Natural killer cell (primary cell): ENCODE measurements around the gene PRR36. TPM values are rescaled to one million over a fixed set of nuclear protein-coding genes. Genes with fewer than 3 reads are reported as not detected.

Source experiments
- ATAC-seq, 3 donors: fragments of 150-1000 bp in 2 of 3; fragments of 200-7000 bp in 1 of 3; cut with Tn5 transposase; 1 replicate in 1 of 3; 2 replicates in 2 of 3; pipeline ENCODE4 v1.10.0; 2021; ENCODE audit warnings: mild to moderate bottlenecking in 2 of 3, moderate library complexity in 2 of 3
- DNase-seq, 2 donors: peaks; one replicate each; pipeline versions ENCODE4 v3.0.0 to v3.0.0-alpha.2; 2013 to 2021; ENCODE audit warnings: mixed read lengths in 1 of 2
- H3K27ac ChIP-seq: one replicate; pipeline ENCODE4 v1.5.1; 2013; ENCODE audit warnings: mild to moderate bottlenecking, low read length
- H3K27me3 ChIP-seq: one replicate; pipeline ENCODE4 v1.6.1; 2013; ENCODE audit warnings: low read length; ENCODE audit not compliant: control insufficient read depth, insufficient read depth
- H3K36me3 ChIP-seq: one replicate; pipeline ENCODE4 v1.6.1; 2013; ENCODE audit warnings: low read length; ENCODE audit not compliant: control insufficient read depth, insufficient read depth
- H3K4me1 ChIP-seq: one replicate; pipeline ENCODE4 v1.6.1; 2013; ENCODE audit warnings: low read length; ENCODE audit not compliant: control insufficient read depth, insufficient read depth
- H3K4me3 ChIP-seq: one replicate; pipeline ENCODE4 v1.5.1; 2013; ENCODE audit warnings: low read length
- H3K9me3 ChIP-seq: one replicate; pipeline ENCODE4 v1.6.1; 2013; ENCODE audit warnings: low read length; ENCODE audit not compliant: control insufficient read depth, insufficient read depth
- H3K27ac Mint-ChIP-seq, 2 donors: one replicate each; pipeline ENCODE4 v1.8.0; 2022; ENCODE audit warnings: mild to moderate bottlenecking in 2 of 2, mixed read lengths in 2 of 2, moderate library complexity in 1 of 2
- H3K27me3 Mint-ChIP-seq, 2 donors: one replicate each; pipeline ENCODE4 v1.8.0; 2022; ENCODE audit warnings: low read depth in 2 of 2, mixed read lengths in 2 of 2
- H3K36me3 Mint-ChIP-seq: one replicate; pipeline ENCODE4 v1.8.0; 2022; ENCODE audit warnings: mixed read lengths
- H3K4me1 Mint-ChIP-seq, 2 donors: one replicate each; pipeline ENCODE4 v1.8.0; 2022; ENCODE audit warnings: mixed read lengths in 2 of 2
- H3K4me3 Mint-ChIP-seq: one replicate; pipeline ENCODE4 v1.8.0; 2022; ENCODE audit warnings: mild to moderate bottlenecking, moderate library complexity, mixed read lengths
- H3K9me3 Mint-ChIP-seq, 2 donors: one replicate each; pipeline ENCODE4 v1.8.0; 2022; ENCODE audit warnings: mixed read lengths in 2 of 2
- CTCF ChIP-seq: fragments of 200-600 bp; IDR thresholded peaks from one replicate; pipeline ENCODE4 v1.8.0; 2022; ENCODE audit warnings: antibody characterized with exemption
- WGBS: methylation state at CpG from one replicate; pipeline ENCODE4 v1.1.7; 2013; ENCODE audit warnings: missing lambda C conversion rate; ENCODE audit not compliant: insufficient coverage; 5-methylcytosine and 5-hydroxymethylcytosine counted together
- intact Hi-C: fragments of 100-400 bp; cut with micrococcal nuclease; formaldehyde crosslinking; loops from one replicate; pipeline ENCODE4 v1.14.2; 2022
- total RNA-seq, 4 donors: library from RNA; stranded (reverse); fragments of 120-200 nt in 1 of 4; gene quantifications; one replicate each; pipeline versions ENCODE4 v1.2.3 to v1.2.4, GENCODE V29; 2013 to 2022

Gene PRR36
- total RNA-seq, 3 donors from 2014 or later (not counting 1 experiment from before 2014, with no cell fraction given), result 0.11 to 0.13 (median 0.12) TPM

- WGBS, result 94% methylated on average over 6 of the region's 8 CpGs
- no peak overlapping the region for H3K4me3 Mint-ChIP-seq
These were observed 11.6 kb upstream of the PRR36 start for GRCh38 chr19:7885818-7886217.

GRCh38 chr19:7883796-7884570 lies 9.8 kb upstream of the PRR36 start:
- H3K27ac ChIP-seq, result no peak overlapping the region
- H3K9me3 ChIP-seq, result no peaks in the 10 kb centered on the region
- no peaks in the 10 kb centered on the region for H3K36me3 ChIP-seq
- peaks cover 14% of the 10 kb centered on the region for H3K27me3 ChIP-seq
- DNase-seq (no peak), ATAC-seq (no peak)
- H3K4me1 ChIP-seq, result no peaks in the 10 kb centered on the region
- Mint-ChIP-seq H3K4me1 (no peaks in the 10 kb centered on the region), H3K36me3 (no peaks in the 10 kb centered on the region), H3K27ac (no peak overlapping the region), H3K4me3 (no peak overlapping the region), H3K9me3 (no peaks in the 10 kb centered on the region), H3K27me3 (peaks cover 0 to 10% of the 10 kb centered on the region in 2 donors)
- no peak for TF ChIP-seq CTCF
- no peak overlapping the region for H3K4me3 ChIP-seq
- intact Hi-C loops, result no loop called here
- 96% methylated on average over 1 of the region's 2 CpGs for WGBS

More at GRCh38 chr19:7885818-7886217, 11.6 kb upstream of the PRR36 start:
- intact Hi-C loops, result no loop called here
- no peak for DNase-seq
- Mint-ChIP-seq H3K36me3 (no peaks in the 10 kb centered on the region), H3K27me3 (peaks cover 0 to 10% of the 10 kb centered on the region in 2 donors), H3K9me3 (no peaks in the 10 kb centered on the region), H3K4me1 (no peaks in the 10 kb centered on the region), H3K27ac (no peak overlapping the region)
- no peak for ATAC-seq
- peaks cover 15% of the 10 kb centered on the region for H3K27me3 ChIP-seq
- H3K4me1 ChIP-seq, result no peaks in the 10 kb centered on the region
- no peak overlapping the region for H3K27ac ChIP-seq
- no peak for TF ChIP-seq CTCF
- no peak overlapping the region for H3K4me3 ChIP-seq
- no peaks in the 10 kb centered on the region for H3K9me3 ChIP-seq
- no peaks in the 10 kb centered on the region for H3K36me3 ChIP-seq

GRCh38 chr19:7883105-7883504 lies 8.9 kb upstream of the PRR36 start:
- no peak overlapping the region for H3K4me3 ChIP-seq
- ATAC-seq (no peak), DNase-seq (no peak)
- TF ChIP-seq CTCF, result no peak
- H3K36me3 Mint-ChIP-seq, result no peaks in the 10 kb centered on the region
- H3K27ac Mint-ChIP-seq, result no peak overlapping the region
- H3K4me1 ChIP-seq, result no peaks in the 10 kb centered on the region
- WGBS, result 98% methylated on average over 4 of the region's 4 CpGs
- H3K4me3 Mint-ChIP-seq, result no peak overlapping the region
- H3K36me3 ChIP-seq, result no peaks in the 10 kb centered on the region
- no peak overlapping the region for H3K27ac ChIP-seq
- no peaks in the 10 kb centered on the region for H3K9me3 ChIP-seq
- H3K27me3 ChIP-seq, result peaks cover 8% of the 10 kb centered on the region
- H3K4me1 Mint-ChIP-seq, result no peaks in the 10 kb centered on the region
- no peaks in the 10 kb centered on the region for H3K9me3 Mint-ChIP-seq
- H3K27me3 Mint-ChIP-seq, result peaks cover 0 to 10% of the 10 kb centered on the region in 2 donors
- intact Hi-C loops, result no loop called here

GRCh38 chr19:7881910-7882309 lies 7.7 kb upstream of the PRR36 start:
- H3K4me3 ChIP-seq, result no peak overlapping the region
- no peaks in the 10 kb centered on the region for H3K4me1 Mint-ChIP-seq
- peaks cover 0 to 6% of the 10 kb centered on the region in 2 donors for H3K27me3 Mint-ChIP-seq
- H3K36me3 Mint-ChIP-seq, result no peaks in the 10 kb centered on the region
- no peak for ATAC-seq
- no peaks in the 10 kb centered on the region for H3K9me3 Mint-ChIP-seq
- no peak overlapping the region for H3K27ac Mint-ChIP-seq
- no peaks in the 10 kb centered on the region for H3K9me3 ChIP-seq
- TF ChIP-seq CTCF, result no peak
- intact Hi-C loops, result no loop called here
- H3K36me3 ChIP-seq, result no peaks in the 10 kb centered on the region
- WGBS, result 98% methylated on average over 3 of the region's 3 CpGs
- H3K27me3 ChIP-seq, result no peaks in the 10 kb centered on the region
- no peak overlapping the region for H3K27ac ChIP-seq
- no peak overlapping the region for H3K4me3 Mint-ChIP-seq
- no peaks in the 10 kb centered on the region for H3K4me1 ChIP-seq
- no peak for DNase-seq
